G401 (cell line): ENCODE data around the gene ZNRF3. TPM values are rescaled to one million over a fixed set of nuclear protein-coding genes. Genes with fewer than 3 reads are reported as not detected.
A peak's percentile ranks its signal among the peaks of the same experiment; 100 is the strongest.
"Not testable (repeated sequence)": the region's sequence is repeated elsewhere in the genome, so short reads cannot be mapped to it uniquely, and the experiment has no call there.

Experiments used
- DNase-seq: peaks from one replicate; pipeline ENCODE4 v3.0.0-alpha.2; 2015; ENCODE audit warnings: low spot score
- in situ Hi-C: cut with HindIII; loops from 2 replicates; pipeline ENCODE4 v1.10.0; 2016; ENCODE audit warnings: low sequenced_read_pairs, mixed read lengths
- total RNA-seq: library from RNA; depleted of rRNA; stranded (reverse); fragments of >200 nt; shearing (Covaris generic); gene quantifications from 2 replicates; pipeline ENCODE4 v1.2.3, GENCODE V29; 2014

The ZNRF3 gene
- total RNA-seq, 1 experiment from 2014 or later = 13.8 TPM

DNA sequence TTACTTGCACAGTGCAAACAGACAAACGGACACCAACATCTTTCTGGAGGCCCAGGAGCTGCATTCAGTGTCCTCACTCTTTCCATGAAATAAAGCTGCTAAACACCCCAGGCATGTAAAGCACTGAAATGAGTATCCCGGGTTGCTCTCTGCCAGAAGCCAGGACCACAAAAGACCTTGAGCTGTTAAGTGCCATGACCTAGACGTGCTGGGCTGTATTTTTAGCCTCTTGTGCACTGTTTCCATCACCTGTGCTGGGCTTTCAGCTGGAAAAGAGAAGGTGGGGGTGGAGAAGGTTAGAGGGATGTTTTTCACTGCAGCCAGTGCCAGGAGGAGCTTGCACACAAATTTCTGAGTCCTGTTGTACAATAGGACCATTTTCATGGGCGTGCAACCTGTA, 186.1 kb downstream of the ZNRF3 start:
- in situ Hi-C loops = no loop called here
- no peak for DNase-seq

DNA sequence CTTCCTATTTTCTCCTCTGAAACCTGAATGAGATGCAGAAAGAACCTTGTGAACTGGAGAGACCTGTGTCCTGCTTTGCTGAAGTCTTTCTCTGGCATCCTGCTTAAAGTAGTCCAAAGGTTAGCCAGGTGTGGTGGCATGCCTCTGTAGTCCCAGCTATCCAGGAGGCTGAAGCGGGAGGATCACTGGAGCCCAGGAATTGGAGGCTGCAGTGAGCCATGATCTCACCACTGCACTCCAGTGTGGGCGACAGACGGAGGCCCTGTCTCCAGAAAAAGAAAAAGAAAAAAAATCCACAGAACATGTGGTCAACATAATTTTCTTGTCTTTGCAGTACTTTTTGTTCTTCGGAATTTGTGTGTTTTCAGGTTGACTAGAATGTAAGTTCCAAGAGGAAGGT, 187.1 kb downstream of the ZNRF3 start:
- in situ Hi-C loops = no loop called here
- no peak for DNase-seq

DNA sequence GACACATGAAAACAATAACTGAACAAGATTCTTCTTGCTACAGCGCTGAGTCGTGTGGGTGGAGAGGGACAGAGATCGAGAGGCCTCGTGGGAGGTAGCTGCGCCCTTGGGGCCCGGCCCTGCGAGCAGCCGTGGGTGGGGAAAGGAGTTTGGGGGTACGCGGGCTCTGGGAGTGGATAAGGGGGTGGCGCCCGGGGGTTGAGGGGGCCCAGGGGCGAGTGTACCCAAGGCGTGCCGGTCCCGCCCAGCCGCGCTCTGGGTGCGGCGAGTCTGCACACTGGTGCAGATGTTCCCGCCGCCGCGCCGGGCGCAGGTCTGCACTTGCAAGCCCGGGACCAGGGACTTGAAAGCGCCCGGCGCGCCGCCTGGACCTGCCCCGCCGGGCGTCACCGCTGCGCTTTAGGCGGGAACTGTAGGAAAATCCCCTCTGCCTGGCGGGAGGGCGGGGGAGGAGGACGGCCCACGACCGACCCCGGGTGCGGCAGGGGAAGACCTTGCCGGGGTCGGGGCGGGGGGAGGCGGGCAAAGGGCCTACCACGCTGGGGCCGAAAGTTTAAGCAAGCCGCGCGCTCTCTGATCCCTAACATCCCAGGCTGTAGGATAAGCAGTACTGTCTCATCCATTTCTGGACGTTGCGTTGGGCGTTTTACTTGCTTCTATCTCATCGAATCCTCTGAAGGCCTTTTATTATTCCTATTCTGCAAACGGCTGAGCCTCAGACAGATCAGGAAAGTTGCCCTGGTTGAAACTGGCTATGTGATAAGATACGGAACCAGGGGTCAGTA, 188.1 kb downstream of the ZNRF3 start:
- in situ Hi-C loops = no loop called here
- DNase-seq = no peak

DNA sequence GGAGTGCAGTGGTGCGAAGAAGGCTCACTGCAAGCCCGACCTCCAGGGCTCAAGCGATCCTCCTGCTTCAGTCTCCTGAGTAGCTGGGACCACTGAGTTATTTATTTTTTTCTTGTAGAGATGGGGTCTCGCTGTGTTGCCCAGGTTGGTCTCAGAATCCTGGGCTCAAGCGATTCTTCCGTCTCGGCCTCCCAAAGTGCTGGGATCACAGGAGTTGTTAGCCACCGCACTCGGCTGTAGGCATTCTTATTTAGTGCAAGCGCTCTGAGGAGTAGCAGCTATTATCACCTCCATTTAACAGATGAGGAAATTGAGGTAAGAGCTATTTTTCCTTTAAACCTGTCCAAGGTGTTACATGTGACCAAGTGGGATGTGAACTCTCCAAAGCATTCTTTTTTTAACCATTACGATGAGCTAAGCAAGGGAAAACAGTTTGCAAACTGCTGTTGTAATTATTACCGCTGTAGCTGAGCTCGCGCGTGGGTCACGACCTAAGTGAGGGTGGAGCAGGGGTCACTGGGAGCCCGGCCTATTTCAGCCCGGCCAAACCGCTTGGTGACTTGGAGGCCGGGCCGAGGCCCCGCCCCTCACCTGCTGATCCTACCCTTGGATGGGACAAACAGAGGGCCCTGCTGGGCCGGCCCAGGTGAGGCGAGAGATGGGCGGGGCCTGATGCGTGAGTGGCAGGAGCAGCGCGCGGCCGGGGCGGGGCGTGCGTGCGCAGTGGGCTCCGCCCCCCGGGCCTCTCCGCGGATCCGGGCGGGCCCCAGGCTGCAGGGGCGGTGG, 189.0 kb downstream of the ZNRF3 start:
- peak; percentile 82 for DNase-seq
- in situ Hi-C loops = no loop called here

DNA sequence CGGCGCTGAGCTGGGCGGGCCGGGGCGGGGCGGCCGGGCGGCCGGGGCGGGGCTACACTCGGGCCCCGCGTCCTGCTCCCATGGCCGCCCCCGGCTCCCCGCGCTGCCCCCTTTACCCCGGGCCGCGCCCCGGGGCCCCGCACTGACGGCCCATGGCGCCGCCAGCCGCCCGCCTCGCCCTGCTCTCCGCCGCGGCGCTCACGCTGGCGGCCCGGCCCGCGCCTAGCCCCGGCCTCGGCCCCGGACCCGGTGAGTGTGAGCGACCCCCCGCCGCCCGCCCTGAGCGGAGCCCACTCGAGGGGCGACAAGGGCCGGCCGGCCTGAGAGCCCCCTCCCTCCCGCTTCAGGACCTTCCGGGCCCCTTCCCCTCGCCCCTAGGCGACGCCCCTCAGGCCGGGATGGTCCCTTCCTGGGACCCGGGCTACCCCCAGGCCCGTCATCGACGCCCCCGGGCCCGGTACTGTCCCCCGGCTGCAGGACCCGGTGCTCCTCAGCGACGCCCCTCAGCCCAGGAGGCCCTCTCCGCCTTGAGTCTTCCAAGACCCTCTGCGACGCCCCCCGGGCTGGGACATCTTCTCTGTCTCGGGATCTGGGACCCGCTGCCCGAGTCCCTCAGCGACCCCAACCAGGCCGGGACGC, 189.7 kb downstream of the ZNRF3 start, which contains the start of gene KREMEN1:
TSS of gene KREMEN1 (plus strand) at position 57 of the 639 bp plus-strand sequence. CDS start at position 153, 96 bp downstream.
- DNase-seq = no peak
- in situ Hi-C loops = no loop called here

DNA sequence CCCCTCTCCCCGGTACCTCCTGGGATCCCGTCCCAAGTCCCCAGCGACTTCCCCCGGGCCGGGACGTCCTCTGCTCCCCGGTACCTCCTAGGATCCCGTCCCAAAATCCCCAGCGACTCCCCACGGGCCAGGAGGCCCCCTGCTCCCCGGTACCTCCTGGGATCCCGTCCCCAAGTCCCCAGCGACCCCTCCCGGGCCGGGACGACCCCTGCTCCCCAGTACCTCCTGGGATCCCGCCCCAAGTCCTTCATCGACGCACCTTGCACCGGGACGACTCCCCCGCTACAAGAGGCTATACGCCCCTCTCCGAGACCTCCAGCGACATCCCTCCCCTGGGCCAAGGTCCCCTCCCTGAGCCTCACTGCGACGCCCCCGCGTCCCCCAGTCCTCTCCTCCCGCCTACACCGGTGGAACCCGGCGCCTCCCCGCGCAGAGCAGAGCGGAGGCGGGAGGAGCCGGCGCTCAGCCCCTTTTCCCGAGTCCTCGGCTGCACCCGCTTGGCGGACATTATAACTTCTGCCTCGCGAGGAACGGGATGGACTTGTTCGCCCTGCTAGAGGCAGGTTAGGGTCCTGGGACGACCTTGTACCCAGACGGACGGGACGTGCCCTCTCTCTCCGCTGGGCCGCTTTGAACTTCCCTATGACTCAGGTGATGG, 190.4 kb downstream of the ZNRF3 start:
- in situ Hi-C loops = no loop called here
- peak; percentile 39 for DNase-seq

DNA sequence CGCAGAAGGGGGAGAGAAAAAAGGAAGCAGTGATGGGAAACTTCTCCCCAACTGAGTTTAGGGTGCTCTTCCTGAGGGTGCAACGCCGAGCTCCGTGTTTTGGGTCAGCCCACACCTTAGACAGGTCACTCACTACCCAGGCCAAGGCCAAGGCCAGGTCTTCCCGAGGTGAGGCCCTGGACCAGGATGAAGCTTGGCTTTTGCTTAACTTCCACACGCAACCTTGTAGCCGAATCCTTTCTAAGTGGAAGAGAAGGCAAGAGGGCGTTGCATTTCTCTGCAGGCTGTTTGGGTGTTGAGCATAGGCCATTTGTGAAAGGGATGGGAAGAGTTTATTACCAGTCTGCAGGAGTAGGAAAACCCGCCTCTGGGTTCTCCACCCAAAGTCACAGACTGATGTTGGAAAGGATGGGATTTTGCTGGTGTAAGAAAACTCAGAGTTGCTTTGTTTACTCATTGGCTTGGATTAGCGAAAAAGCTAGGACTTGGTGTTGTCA, 191.0 kb downstream of the ZNRF3 start:
- no peak for DNase-seq
- in situ Hi-C loops = no loop called here

DNA sequence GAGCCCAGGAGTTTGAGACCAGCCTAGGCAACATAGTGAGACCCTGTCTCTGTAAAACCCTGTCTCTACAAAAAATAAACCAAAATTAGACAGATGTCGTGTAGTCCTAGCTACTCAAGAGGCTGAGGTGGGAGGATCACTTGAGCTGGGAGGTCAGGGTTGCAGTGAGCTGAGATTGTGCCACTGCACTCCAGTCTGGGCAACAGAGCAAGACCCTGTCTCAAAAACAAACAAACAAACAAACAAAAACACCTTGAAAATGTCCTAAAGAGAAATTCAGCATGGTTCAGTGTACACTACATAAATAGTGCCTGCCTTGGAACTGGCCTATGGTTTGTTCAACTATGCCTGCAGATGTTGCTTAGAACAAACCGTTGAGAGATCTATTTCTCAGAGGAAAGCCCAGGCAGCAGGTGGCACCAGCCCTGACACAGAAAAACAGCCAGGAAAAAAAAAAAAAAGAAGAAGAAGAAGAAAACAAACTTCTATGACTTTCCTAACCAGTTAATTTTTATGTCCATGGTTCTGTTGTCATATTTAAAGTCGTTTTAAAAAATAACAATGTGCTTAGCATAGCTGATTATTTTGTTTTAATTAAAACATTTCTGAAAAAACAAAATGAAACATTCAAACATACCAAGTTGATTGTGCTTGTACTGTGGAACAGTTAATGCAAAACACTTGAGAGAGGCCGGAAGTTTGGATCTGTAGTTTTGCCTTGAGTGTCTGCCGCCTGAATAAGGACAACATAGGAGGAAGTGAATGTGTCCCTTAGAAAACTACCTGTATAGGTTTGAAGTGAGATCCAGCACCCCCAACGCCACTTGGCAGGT, 194.9 kb downstream of the ZNRF3 start:
- in situ Hi-C loops = no loop called here
- no peak for DNase-seq

DNA sequence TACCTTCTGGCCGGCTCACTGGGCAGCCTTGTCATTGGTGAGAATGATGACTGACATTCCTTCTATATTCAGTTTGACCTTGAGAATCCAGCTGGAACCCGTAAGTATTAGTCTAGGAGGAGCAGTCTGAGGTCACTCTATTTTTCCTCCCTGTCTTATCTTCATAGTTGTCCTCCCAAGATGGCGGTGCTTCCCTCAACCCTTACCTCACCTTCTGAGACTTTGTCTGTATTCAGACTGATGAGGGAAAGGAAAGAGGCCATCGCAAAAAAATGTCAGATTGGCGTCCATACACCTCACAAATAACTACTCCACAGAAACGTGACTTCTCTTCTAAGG, 195.5 kb downstream of the ZNRF3 start:
- no peak for DNase-seq
- in situ Hi-C loops = no loop called here

DNA sequence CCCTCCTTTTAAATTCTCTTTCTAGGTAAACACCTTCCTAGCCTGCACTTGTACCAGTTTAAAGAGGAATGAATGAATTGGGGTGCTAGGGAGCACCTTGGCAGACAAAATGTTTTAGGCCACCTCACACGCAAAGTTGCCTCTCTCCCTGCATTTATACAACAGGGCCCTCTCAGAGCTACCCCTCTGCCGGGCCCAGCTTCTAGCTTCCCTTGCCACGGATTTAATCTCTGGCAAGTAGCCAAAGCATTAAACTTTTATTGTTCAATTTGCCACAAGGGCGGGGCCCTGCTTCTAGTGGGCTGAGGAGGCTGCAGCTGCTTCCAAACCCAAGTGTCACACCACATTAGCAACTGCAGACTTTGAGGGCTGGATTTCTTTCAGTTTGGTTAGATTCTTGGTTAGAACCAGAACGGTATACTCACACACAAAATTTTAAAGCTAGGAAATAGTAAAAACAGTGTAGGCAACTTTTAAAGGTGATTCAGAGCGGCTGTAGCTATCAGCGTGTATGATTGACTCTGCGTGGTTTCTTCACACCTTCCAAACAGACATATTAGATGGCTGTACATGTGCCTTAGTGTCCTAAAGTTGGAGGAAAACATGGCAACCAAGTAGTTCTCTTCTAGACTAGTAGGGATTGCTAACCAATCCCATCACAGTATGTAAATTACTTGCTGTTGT, 196.0 kb downstream of the ZNRF3 start:
- in situ Hi-C loops = no loop called here

DNA sequence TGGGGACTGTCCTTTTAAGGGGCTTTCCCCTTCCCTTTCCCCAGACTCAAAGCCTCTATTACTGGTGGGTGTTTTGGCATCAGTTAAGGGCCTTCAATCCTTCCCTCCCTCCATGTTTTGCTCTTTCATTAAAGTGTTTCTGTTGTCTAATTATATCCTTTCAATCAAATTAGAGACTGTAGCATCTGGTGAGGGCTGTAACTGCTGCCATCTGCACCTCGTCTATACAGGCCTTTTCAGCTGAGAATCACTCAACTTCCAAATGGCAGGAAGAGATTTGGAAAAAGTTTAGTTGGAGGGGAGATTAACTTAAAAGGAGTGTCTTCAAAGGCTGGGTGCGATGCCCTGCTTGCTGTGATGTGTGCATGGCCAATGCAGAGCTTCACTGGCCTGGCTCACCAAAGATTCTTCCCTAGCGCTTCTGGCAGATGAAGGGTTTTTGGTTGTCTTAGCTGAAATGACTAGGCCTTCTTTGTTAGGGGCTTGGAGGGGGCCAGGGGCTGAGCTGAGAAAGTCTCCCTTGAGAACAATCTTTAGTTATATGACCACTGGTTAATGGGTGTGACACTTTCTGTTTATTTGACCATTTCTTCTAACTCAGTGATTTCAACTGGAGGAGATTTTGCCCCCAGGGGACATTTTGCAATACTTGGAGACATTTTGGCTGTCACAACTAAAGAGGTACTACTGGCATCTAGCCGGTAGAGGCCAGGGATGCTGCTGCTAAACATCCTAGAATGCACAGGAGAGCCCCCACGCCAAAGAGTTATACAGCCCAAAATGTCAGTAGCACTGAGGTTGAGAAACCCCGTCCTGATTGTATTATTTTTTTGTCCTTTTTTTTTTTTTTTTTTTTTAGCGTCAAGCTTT, 197.0 kb downstream of the ZNRF3 start:
- DNase-seq = no peak
- in situ Hi-C loops = no loop called here

More for the DNA sequence above, 196.0 kb downstream of the ZNRF3 start:
- no peak for DNase-seq

DNA sequence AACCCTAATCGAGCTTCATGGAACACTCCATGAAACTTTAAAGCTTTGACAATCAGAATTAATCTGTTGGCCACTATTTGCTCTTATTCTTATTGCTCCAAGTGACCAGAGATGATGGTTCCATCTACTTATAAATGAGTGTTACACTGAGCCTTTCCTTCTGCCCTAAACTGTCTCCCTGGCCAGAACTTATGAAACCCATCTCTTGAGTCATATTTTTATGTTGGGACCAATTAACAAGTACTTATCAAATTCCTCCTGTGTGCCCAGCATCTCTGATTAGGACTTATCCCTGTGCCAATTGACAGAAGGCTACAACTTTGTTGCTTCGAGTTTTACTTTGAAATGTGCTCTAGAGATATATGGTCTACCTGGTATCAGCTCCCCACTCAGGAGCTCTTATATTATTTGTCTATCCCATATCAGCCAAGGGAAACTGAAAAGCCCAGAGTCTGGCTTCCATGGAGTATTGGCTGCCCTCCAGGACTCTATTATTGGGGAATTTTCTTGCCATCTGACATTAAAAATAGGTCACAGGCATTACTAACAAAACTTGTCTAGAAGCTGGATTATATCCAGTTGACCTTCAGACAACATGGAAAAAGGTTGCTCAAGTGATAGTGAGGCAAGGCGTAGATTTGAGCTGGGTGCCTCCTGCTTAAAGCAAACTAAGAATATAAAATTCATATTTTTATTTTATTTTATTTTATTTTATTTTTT, 198.3 kb downstream of the ZNRF3 start:
- in situ Hi-C loops = no loop called here
- DNase-seq = no peak

DNA sequence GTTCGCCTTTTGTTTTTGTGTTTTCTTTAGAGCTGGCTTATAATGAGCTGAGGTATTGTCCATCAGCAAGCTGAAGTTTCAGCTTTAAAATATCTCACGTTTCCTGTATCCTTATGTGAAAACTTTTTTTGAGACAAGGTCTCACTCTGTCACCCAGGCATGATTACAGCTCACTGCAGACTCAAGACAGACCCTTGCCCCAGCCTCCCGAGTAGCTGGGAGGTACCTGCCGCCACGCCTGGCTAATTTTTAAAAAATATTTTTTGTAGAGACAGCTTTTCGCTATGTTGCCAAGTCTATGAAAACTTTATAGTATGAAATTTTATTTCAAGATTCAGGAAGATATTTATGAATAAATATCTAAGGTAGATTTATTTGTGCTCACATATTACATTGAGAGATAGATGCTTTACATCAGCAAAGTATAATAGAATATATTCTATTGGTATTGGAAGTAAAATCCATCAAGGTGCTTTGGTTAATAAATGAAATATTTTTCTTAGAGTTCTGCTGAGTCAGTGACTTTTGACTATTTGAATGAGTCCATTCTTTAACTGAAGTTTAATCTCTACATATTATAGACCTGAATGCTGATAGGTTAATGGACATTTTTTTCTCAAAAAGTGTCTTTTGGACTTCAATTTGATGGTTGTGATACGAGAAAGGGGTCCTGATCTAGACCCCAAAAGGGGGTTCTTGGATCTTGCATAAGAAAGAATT, 199.6 kb downstream of the ZNRF3 start:
- no peak for DNase-seq
- in situ Hi-C loops = no loop called here

DNA sequence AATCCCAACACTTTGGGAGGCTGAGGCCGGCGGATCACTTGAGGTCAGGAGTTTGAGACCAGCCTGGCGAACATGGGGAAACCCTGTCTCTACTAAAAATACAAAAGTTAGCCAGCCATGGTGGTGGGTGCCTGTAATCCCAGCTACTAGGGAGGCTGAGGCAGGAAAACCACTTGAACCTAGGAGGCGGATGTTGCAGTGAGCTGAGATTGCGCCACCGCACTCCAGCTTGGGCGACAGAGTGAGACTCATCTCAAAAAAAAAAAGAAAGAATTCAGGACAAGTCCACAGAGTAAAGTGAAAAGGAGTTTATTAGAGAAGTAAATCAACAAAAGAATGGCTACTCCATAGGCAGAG, 200.2 kb downstream of the ZNRF3 start:
- in situ Hi-C loops, DNase-seq: not testable (repeated sequence)

DNA sequence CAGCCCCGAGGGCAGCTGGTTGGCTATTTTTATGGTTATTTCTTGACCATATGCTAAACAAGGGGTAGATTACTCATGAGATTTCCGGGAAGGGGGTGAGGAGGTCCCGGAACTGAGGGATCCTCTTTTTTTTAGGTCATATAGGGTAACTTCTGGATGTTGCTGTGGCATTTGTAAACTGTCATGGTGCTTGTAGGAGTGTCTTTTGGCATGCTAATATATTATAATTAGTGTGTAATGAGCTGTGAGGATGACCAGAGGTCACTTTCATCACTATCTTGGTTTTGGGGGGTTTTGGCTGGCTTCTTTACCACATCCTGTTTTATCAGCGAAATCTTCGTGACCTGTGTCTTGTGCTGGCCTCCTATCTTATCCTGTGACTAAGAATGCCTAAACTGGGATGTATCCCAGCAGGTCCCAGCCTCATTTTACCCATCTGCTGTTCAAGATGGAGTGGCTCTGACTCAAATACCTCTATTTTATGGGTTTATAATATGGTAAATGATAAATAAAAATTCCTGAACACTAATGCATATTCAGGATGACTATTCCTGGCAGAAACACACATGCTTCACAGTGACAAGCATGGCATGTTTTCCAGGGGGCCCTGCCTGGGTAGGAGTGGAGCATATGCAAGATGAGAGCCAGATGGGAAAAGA, 200.7 kb downstream of the ZNRF3 start:
- DNase-seq = no peak
- in situ Hi-C loops = no loop called here

DNA sequence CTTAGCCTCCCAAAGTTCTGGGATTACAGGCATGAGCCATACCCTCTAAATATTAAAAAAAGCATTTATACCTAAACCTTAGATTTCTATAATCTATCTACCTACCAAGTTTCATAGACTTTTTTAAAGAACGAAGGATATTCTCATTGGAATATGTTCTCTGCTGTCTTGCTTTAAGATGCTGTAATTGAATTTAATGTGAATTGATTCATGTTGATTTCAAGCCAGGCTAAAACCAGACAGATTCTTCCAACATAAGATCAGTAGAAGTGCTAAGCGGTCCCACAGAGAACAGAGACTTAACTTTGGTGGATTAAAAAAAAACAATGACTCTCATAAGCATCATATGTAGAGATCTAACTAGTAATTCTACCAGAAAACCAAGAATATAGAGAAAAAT, 203.6 kb downstream of the ZNRF3 start:
- no peak for DNase-seq
- in situ Hi-C loops = no loop called here
